Measurements from ENCODE around the gene STARD6. TPM values are rescaled to one million over a fixed set of nuclear protein-coding genes. Genes with fewer than 3 reads are reported as not detected.
A peak's percentile ranks its signal among the peaks of the same experiment; 100 is the strongest.

STARD6 gene, protein sequence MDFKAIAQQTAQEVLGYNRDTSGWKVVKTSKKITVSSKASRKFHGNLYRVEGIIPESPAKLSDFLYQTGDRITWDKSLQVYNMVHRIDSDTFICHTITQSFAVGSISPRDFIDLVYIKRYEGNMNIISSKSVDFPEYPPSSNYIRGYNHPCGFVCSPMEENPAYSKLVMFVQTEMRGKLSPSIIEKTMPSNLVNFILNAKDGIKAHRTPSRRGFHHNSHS
- not detected for total RNA-seq

GRCh38 chr18:54357660-54358494, at the start of gene STARD6, which contains the start of gene C18orf54:
Gene STARD6 (minus strand): TSS chr18:54357858. CDS start chr18:54354573, 3,285 bp downstream.
Gene C18orf54 (plus strand): TSS chr18:54357906. CDS start chr18:54360573, 2,667 bp downstream.
- peak; percentile 77 to 78 for DNase-seq (ENCODE audit: low spot score in 2 of 2)
- Histone ChIP-seq H3K36me3 (no peaks in the 10 kb centered on the region), H3K9me3 (no peaks in the 10 kb centered on the region), H3K4me3 (peak within 1 kb of the TSS; percentile 63 to 89 (median 67)), H3K27me3 (no peaks in the 10 kb centered on the region), H3K27ac (peak within 1 kb of the TSS; percentile 54 to 74), H3K4me1 (no peaks in the 10 kb centered on the region)
- intact Hi-C loops (cut with DNase I; ENCODE audit: low total_unique reads), result no loop called here
- TF ChIP-seq CTCF (IDR thresholded peaks at IDR 0.05), result no peak
- peak in 2 of 3 donors; percentile 26 to 27 for TF ChIP-seq POLR2AphosphoS5 (IDR thresholded peaks at IDR 0.05)
- no peak for TF ChIP-seq POLR2A (IDR thresholded peaks at IDR 0.05)

GRCh38 chr18:54405290-54405689, 47.6 kb upstream of the STARD6 start:
- TF ChIP-seq CTCF (IDR thresholded peaks at IDR 0.05), result no peak
- no peak for TF ChIP-seq POLR2A (IDR thresholded peaks at IDR 0.05)
- TF ChIP-seq POLR2AphosphoS5 (IDR thresholded peaks at IDR 0.05), result no peak
- no peaks in the 10 kb centered on the region for H3K9me3 ChIP-seq
- intact Hi-C loops (cut with DNase I; ENCODE audit: low total_unique reads), result no loop called here
- H3K4me3 ChIP-seq, result no peak overlapping the region
- no peak for DNase-seq (ENCODE audit: low spot score in 2 of 2)
- H3K27ac ChIP-seq, result no peak overlapping the region
- H3K27me3 ChIP-seq, result no peaks in the 10 kb centered on the region
- no peaks in the 10 kb centered on the region for H3K36me3 ChIP-seq
- no peaks in the 10 kb centered on the region for H3K4me1 ChIP-seq

GRCh38 chr18:54396760-54397159, 39.1 kb upstream of the STARD6 start:
- Histone ChIP-seq H3K4me3 (no peak overlapping the region), H3K4me1 (no peaks in the 10 kb centered on the region), H3K27ac (no peak overlapping the region), H3K27me3 (no peaks in the 10 kb centered on the region), H3K36me3 (no peaks in the 10 kb centered on the region), H3K9me3 (no peaks in the 10 kb centered on the region)
- no peak for DNase-seq (ENCODE audit: low spot score in 2 of 2)
- TF ChIP-seq POLR2AphosphoS5 (IDR thresholded peaks at IDR 0.05) (no peak), CTCF (IDR thresholded peaks at IDR 0.05) (no peak), POLR2A (IDR thresholded peaks at IDR 0.05) (no peak)
- intact Hi-C loops (cut with DNase I; ENCODE audit: low total_unique reads), result no loop called here

GRCh38 chr18:54393648-54394294, 36.1 kb upstream of the STARD6 start:
- H3K9me3 ChIP-seq, result no peaks in the 10 kb centered on the region
- H3K27me3 ChIP-seq, result no peaks in the 10 kb centered on the region
- DNase-seq (ENCODE audit: low spot score in 2 of 2), result no peak
- H3K4me3 ChIP-seq, result no peak overlapping the region
- TF ChIP-seq POLR2A (IDR thresholded peaks at IDR 0.05) (no peak), CTCF (IDR thresholded peaks at IDR 0.05) (no peak), POLR2AphosphoS5 (IDR thresholded peaks at IDR 0.05) (no peak)
- H3K4me1 ChIP-seq, result no peaks in the 10 kb centered on the region
- no peak overlapping the region for H3K27ac ChIP-seq
- intact Hi-C loops (cut with DNase I; ENCODE audit: low total_unique reads), result loop anchor here (5.0 kb wide), 1 partner anchor 1396 kb away; no protein-coding TSS in a partner anchor
- no peaks in the 10 kb centered on the region for H3K36me3 ChIP-seq

Measured in breast epithelium (tissue), 4 donors.